ENCODE data around the gene FAM120A. TPM values are rescaled to one million over a fixed set of nuclear protein-coding genes. Genes with fewer than 3 reads are reported as not detected.
A peak's percentile ranks its signal among the peaks of the same experiment; 100 is the strongest.

FAM120A gene
- total RNA-seq, 1 experiment from 2014 or later, result 43.2 TPM

- Mint-ChIP-seq H3K27ac (ENCODE audit: unreplicated experiment) (no peak overlapping the region), H3K36me3 (ENCODE audit: insufficient read depth, unreplicated experiment) (peaks cover 31% of the 10 kb centered on the region), H3K4me1 (ENCODE audit: low read depth, unreplicated experiment) (no peaks in the 10 kb centered on the region), H3K27me3 (ENCODE audit: insufficient read depth, unreplicated experiment) (no peaks in the 10 kb centered on the region), H3K4me3 (ENCODE audit: unreplicated experiment) (no peak overlapping the region), H3K9me3 (ENCODE audit: unreplicated experiment) (no peaks in the 10 kb centered on the region)
- Histone ChIP-seq H3K9me3 (no peaks in the 10 kb centered on the region), H3K27me3 (replicated peaks; ENCODE audit: control insufficient read depth, insufficient read depth, low read length) (no peaks in the 10 kb centered on the region), H3K4me1 (no peaks in the 10 kb centered on the region), H3K36me3 (ENCODE audit: control insufficient read depth, insufficient read depth, low read length) (no peaks in the 10 kb centered on the region), H3K4me3 (ENCODE audit: low read depth, low read length) (no peak overlapping the region)
- DNase-seq, result no peak
- POLR2A ChIA-PET, result no interaction called here
- CTCF ChIA-PET, result no interaction called here
- intact Hi-C loops (cut with micrococcal nuclease; ENCODE audit: unreplicated experiment), result no loop called here
- no peak for TF ChIP-seq CTCF (IDR thresholded peaks at IDR 0.05; ENCODE audit: insufficient read depth in 1 of 2, low read depth in 1 of 2, low read length in 1 of 2, severe bottlenecking in 1 of 2, unreplicated experiment in 1 of 2)
- no TSS peak for BruUV-seq (replicated peaks)
These were observed 84.7 kb downstream of the FAM120A start for GRCh38 chr9:93536167-93536566.

GRCh38 chr9:93536874-93537273, 85.4 kb downstream of the FAM120A start:
- no peaks in the 10 kb centered on the region for H3K4me1 ChIP-seq
- H3K27me3 Mint-ChIP-seq (ENCODE audit: insufficient read depth, unreplicated experiment), result no peaks in the 10 kb centered on the region
- H3K27ac Mint-ChIP-seq (ENCODE audit: unreplicated experiment), result no peak overlapping the region
- no TSS peak for BruUV-seq (replicated peaks)
- POLR2A ChIA-PET, result no interaction called here
- H3K4me3 ChIP-seq (ENCODE audit: low read depth, low read length), result no peak overlapping the region
- H3K27me3 ChIP-seq (replicated peaks; ENCODE audit: control insufficient read depth, insufficient read depth, low read length), result no peaks in the 10 kb centered on the region
- H3K4me1 Mint-ChIP-seq (ENCODE audit: low read depth, unreplicated experiment), result no peaks in the 10 kb centered on the region
- DNase-seq, result peak in 1 of 2 experiments; percentile 2
- CTCF ChIA-PET, result no interaction called here
- no peaks in the 10 kb centered on the region for H3K9me3 ChIP-seq
- H3K4me3 Mint-ChIP-seq (ENCODE audit: unreplicated experiment), result no peak overlapping the region
- no peaks in the 10 kb centered on the region for H3K36me3 ChIP-seq (ENCODE audit: control insufficient read depth, insufficient read depth, low read length)
- intact Hi-C loops (cut with micrococcal nuclease; ENCODE audit: unreplicated experiment), result no loop called here
- H3K9me3 Mint-ChIP-seq (ENCODE audit: unreplicated experiment), result no peaks in the 10 kb centered on the region
- peaks cover 31% of the 10 kb centered on the region for H3K36me3 Mint-ChIP-seq (ENCODE audit: insufficient read depth, unreplicated experiment)
- no peak for TF ChIP-seq CTCF (IDR thresholded peaks at IDR 0.05; ENCODE audit: insufficient read depth in 1 of 2, low read depth in 1 of 2, low read length in 1 of 2, severe bottlenecking in 1 of 2, unreplicated experiment in 1 of 2)

- no peaks in the 10 kb centered on the region for H3K9me3 Mint-ChIP-seq (ENCODE audit: unreplicated experiment)
- Histone ChIP-seq H3K4me1 (no peaks in the 10 kb centered on the region), H3K36me3 (ENCODE audit: control insufficient read depth, insufficient read depth, low read length) (no peaks in the 10 kb centered on the region), H3K4me3 (ENCODE audit: low read depth, low read length) (no peak overlapping the region), H3K9me3 (no peaks in the 10 kb centered on the region), H3K27me3 (replicated peaks; ENCODE audit: control insufficient read depth, insufficient read depth, low read length) (no peaks in the 10 kb centered on the region)
- intact Hi-C loops (cut with micrococcal nuclease; ENCODE audit: unreplicated experiment), result no loop called here
- no peaks in the 10 kb centered on the region for H3K27me3 Mint-ChIP-seq (ENCODE audit: insufficient read depth, unreplicated experiment)
- no peak overlapping the region for H3K4me3 Mint-ChIP-seq (ENCODE audit: unreplicated experiment)
- no peak overlapping the region for H3K27ac Mint-ChIP-seq (ENCODE audit: unreplicated experiment)
- ChIA-PET POLR2A (no interaction called here), CTCF (no interaction called here)
- no peak for DNase-seq
- no peak for TF ChIP-seq CTCF (IDR thresholded peaks at IDR 0.05; ENCODE audit: insufficient read depth in 1 of 2, low read depth in 1 of 2, low read length in 1 of 2, severe bottlenecking in 1 of 2, unreplicated experiment in 1 of 2)
- H3K4me1 Mint-ChIP-seq (ENCODE audit: low read depth, unreplicated experiment), result no peaks in the 10 kb centered on the region
- peaks cover 17% of the 10 kb centered on the region for H3K36me3 Mint-ChIP-seq (ENCODE audit: insufficient read depth, unreplicated experiment)
- no TSS peak for BruUV-seq (replicated peaks)
These were observed 88.8 kb downstream of the FAM120A start for GRCh38 chr9:93540305-93540704.
